Smooth muscle cell (in vitro differentiated cells): Measurements from ENCODE around the gene EIF4EBP3. TPM values are rescaled to one million over a fixed set of nuclear protein-coding genes. Genes with fewer than 3 reads are reported as not detected.

Source experiments
- DNase-seq: peaks from one replicate; lab custom pipeline; 2025; ENCODE audit not compliant: unreplicated experiment; lab: John Stamatoyannopoulos, UW
- H2AFZ ChIP-seq: fragments of 200-600 bp; sonication (generic); 2 replicates; pipeline ENCODE4 v1.6.0; 2016; ENCODE audit warnings: antibody characterized with exemption, low read depth, mild to moderate bottlenecking
- H3F3A ChIP-seq: fragments of 200-600 bp; sonication (generic); 2 replicates; pipeline ENCODE4 v1.6.0; 2017; ENCODE audit warnings: antibody characterized with exemption, low read depth
- H3K27ac ChIP-seq: fragments of 200-600 bp; sonication (generic); 2 replicates; pipeline ENCODE4 v1.5.1; 2016; ENCODE audit warnings: low read depth, mild to moderate bottlenecking
- H3K27me3 ChIP-seq: fragments of 200-600 bp; sonication (generic); 2 replicates; pipeline ENCODE4 v1.6.1; 2016; ENCODE audit warnings: low read depth, mild to moderate bottlenecking
- H3K36me3 ChIP-seq: fragments of 200-600 bp; sonication (generic); 2 replicates; pipeline ENCODE4 v1.5.1; 2016; ENCODE audit warnings: low read depth
- H3K4me1 ChIP-seq: fragments of 200-600 bp; sonication (generic); 2 replicates; pipeline ENCODE4 v1.5.1; 2016; ENCODE audit warnings: low read depth
- H3K4me2 ChIP-seq: fragments of 200-600 bp; sonication (generic); 2 replicates; pipeline ENCODE4 v1.6.0; 2016; ENCODE audit warnings: mild to moderate bottlenecking
- H3K4me3 ChIP-seq: fragments of 200-600 bp; sonication (generic); 2 replicates; pipeline ENCODE4 v1.5.1; 2016; ENCODE audit warnings: mild to moderate bottlenecking
- H3K79me2 ChIP-seq: fragments of 200-600 bp; sonication (generic); 2 replicates; pipeline ENCODE4 v1.6.0; 2016; ENCODE audit warnings: low read depth, mild to moderate bottlenecking
- H3K9ac ChIP-seq: fragments of 200-600 bp; sonication (generic); 2 replicates; pipeline ENCODE4 v1.6.0; 2016; ENCODE audit warnings: low read depth
- H3K9me3 ChIP-seq: fragments of 200-600 bp; sonication (generic); replicated peaks from 2 replicates; pipeline ENCODE4 v1.5.1; 2016; ENCODE audit warnings: low read depth
- H4K20me1 ChIP-seq: fragments of 200-600 bp; sonication (generic); 2 replicates; pipeline ENCODE4 v1.6.0; 2016; ENCODE audit warnings: low read depth
- CTCF ChIP-seq: fragments of 200-600 bp; sonication (generic); IDR thresholded peaks from 2 replicates; pipeline ENCODE4 v1.5.1; 2017; ENCODE audit warnings: borderline replicate concordance, mild to moderate bottlenecking, antibody characterized with exemption; ENCODE audit not compliant: insufficient read depth, poor library complexity, severe bottlenecking
- WGBS: methylation state at CpG from one replicate; pipeline ENCODE4 v1.1.7; 2016; ENCODE audit warnings: low lambda C conversion rate; 5-methylcytosine and 5-hydroxymethylcytosine counted together
- polyA plus RNA-seq: library from polyadenylated mRNA; unstranded; fragments of >200 nt; fragmentation: Nextera tagmentation; extraction: Ambion mirVana; gene quantifications from 2 replicates; pipeline ENCODE4 v1.2.1, GENCODE V29; 2016
- total RNA-seq: library from RNA; depleted of rRNA; stranded (reverse); fragments of >200 nt; gene quantifications from 2 replicates; pipeline ENCODE4 v1.2.3, GENCODE V29; 2014

The EIF4EBP3 gene
- total and polyA plus RNA-seq, 2 experiments from 2014 or later: 3.4 TPM; not detected in 1

GRCh38 chr5:140550147-140551079 is 3.0 kb downstream of the EIF4EBP3 start:
- 96% methylated on average over 11 of the region's 11 CpGs for WGBS

GRCh38 chr5:140551872-140552271 is 4.4 kb downstream of the EIF4EBP3 start:
- no peak overlapping the region for H3K4me2 ChIP-seq
- peaks cover 82% of the 10 kb centered on the region for H4K20me1 ChIP-seq
- peaks cover 15% of the 10 kb centered on the region for H3F3A ChIP-seq
- no peak overlapping the region for H3K27ac ChIP-seq
- no peaks in the 10 kb centered on the region for H3K9me3 ChIP-seq
- H3K79me2 ChIP-seq: peaks cover 43% of the 10 kb centered on the region
- no peaks in the 10 kb centered on the region for H3K27me3 ChIP-seq
- no peak for TF ChIP-seq CTCF
- no peak overlapping the region for H3K9ac ChIP-seq
- WGBS: 94% methylated on average over 4 of the region's 4 CpGs
- H2AFZ ChIP-seq: no peak overlapping the region
- H3K4me1 ChIP-seq: peaks cover 32% of the 10 kb centered on the region
- H3K4me3 ChIP-seq: no peak overlapping the region
- no peak for DNase-seq
- H3K36me3 ChIP-seq: no peaks in the 10 kb centered on the region

More at GRCh38 chr5:140550147-140551079, 3.0 kb downstream of the EIF4EBP3 start:
- no peak overlapping the region for H3K4me3 ChIP-seq
- H3K27me3 ChIP-seq: no peaks in the 10 kb centered on the region
- H3K9me3 ChIP-seq: no peaks in the 10 kb centered on the region
- H3K27ac ChIP-seq: peak overlapping the region; percentile 54
- peaks cover 21% of the 10 kb centered on the region for H3K4me1 ChIP-seq
- H4K20me1 ChIP-seq: peaks cover 74% of the 10 kb centered on the region
- peaks cover 15% of the 10 kb centered on the region for H3F3A ChIP-seq
- DNase-seq: no peak
- H3K9ac ChIP-seq: no peak overlapping the region
- H2AFZ ChIP-seq: no peak overlapping the region
- H3K79me2 ChIP-seq: peaks cover 29% of the 10 kb centered on the region
- no peak overlapping the region for H3K4me2 ChIP-seq
- no peaks in the 10 kb centered on the region for H3K36me3 ChIP-seq
- no peak for TF ChIP-seq CTCF

- Histone ChIP-seq H3K27ac (peak overlapping the region; percentile 43), H2AFZ (no peak overlapping the region), H3K4me1 (peaks cover 17% of the 10 kb centered on the region), H4K20me1 (peaks cover 72% of the 10 kb centered on the region), H3K9me3 (no peaks in the 10 kb centered on the region), H3F3A (peaks cover 15% of the 10 kb centered on the region), H3K9ac (no peak overlapping the region), H3K79me2 (peaks cover 47% of the 10 kb centered on the region), H3K4me3 (no peak overlapping the region), H3K4me2 (no peak overlapping the region), H3K27me3 (no peaks in the 10 kb centered on the region), H3K36me3 (no peaks in the 10 kb centered on the region)
- no peak for TF ChIP-seq CTCF
- DNase-seq: no peak
- 78% methylated on average over 2 of the region's 2 CpGs for WGBS
Measured at GRCh38 chr5:140553657-140554056, 6.2 kb downstream of the EIF4EBP3 start.
